ENCODE results near the gene BDH1.

DNA sequence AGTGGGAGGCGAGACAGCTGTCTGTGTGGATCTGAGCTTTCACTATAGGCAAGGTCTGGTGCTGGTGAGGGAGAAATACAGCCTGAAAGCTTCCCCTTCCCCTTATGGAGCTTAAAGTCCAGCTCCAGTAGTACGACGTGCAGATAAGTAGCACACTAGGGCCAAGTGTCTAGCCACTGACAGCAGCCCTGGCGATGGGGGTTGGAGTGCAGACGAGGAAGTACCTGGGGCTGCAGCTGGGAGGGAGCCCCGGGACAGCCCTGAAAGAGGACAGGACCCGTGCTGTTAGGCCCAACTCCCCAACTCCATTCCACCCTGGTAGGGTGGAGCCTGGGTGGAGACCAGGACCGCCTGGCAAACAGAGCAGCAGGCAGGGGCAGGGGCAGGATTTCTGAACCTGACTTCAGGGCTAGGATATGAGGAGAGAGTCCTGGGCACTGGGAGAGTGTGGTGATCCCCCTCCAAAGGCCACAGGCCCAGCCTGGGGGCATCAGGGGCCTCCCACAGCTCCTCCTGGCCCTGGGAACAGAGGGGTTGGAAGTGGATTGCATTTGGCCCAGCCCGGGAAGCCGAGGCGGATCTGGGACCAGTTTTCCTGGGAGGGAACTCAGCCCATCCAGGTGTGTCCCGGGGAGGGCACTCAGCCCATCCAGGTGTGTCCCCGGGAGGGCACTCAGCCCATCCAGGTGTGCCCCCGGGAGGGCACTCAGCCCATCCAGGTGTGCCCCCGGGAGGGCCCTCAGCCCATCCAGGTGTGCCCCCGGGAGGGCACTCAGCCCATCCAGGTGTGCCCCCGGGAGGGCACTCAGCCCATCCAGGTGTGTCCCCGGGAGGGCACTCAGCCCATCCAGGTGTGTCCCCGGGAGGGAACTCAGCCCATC, 42.8 kb downstream of the BDH1 start:
- TF ChIP-seq POLR2A (IDR thresholded peaks at IDR 0.05; ENCODE audit: low read length) (no peak), GATA1 (IDR thresholded peaks at IDR 0.05; ENCODE audit: low read depth, low read length) (no peak)
